GM19193 (cell line): ENCODE measurements around the gene MYO16.
A peak's percentile ranks its signal among the peaks of the same experiment; 100 is the strongest.

Source experiments
- POLR2A ChIP-seq: IDR thresholded peaks from 4 replicates; pipeline ENCODE4 v1.6.1; 2011; ENCODE audit not compliant: insufficient read depth, insufficient read length; ENCODE audit errors: extremely low read depth

The MYO16 gene

GRCh38 chr13:108889324-108889984 lies 260.0 kb downstream of the MYO16 start:
- no peak for TF ChIP-seq POLR2A

GRCh38 chr13:108895220-108895704 lies 265.9 kb downstream of the MYO16 start:
- TF ChIP-seq POLR2A = no peak

- no peak for TF ChIP-seq POLR2A
These were observed 268.5 kb downstream of the MYO16 start for GRCh38 chr13:108897955-108898354.

- TF ChIP-seq POLR2A = no peak
These were observed 273.2 kb downstream of the MYO16 start for GRCh38 chr13:108902405-108903155.

- no peak for TF ChIP-seq POLR2A
These were observed 274.2 kb downstream of the MYO16 start for GRCh38 chr13:108903613-108904012.

- no peak for TF ChIP-seq POLR2A
These were observed 282.4 kb downstream of the MYO16 start for GRCh38 chr13:108911807-108912206.

- no peak for TF ChIP-seq POLR2A
These were observed 285.8 kb downstream of the MYO16 start for GRCh38 chr13:108915095-108915633.

- TF ChIP-seq POLR2A = peak; percentile 40
These were observed 286.5 kb downstream of the MYO16 start for GRCh38 chr13:108915634-108916512.

GRCh38 chr13:108917581-108917980 lies 288.2 kb downstream of the MYO16 start:
- no peak for TF ChIP-seq POLR2A

GRCh38 chr13:108919036-108919907 lies 289.9 kb downstream of the MYO16 start:
- TF ChIP-seq POLR2A = no peak

- TF ChIP-seq POLR2A = no peak
These were observed 290.7 kb downstream of the MYO16 start for GRCh38 chr13:108920137-108920536.

GRCh38 chr13:108921238-108921637 lies 291.8 kb downstream of the MYO16 start:
- TF ChIP-seq POLR2A = no peak

- TF ChIP-seq POLR2A = no peak
These were observed 292.7 kb downstream of the MYO16 start for GRCh38 chr13:108922108-108922507.
